CD4-positive, CD25-positive, alpha-beta regulatory T cell (primary cell): ENCODE results near the gene ATP13A5. TPM values are rescaled to one million over a fixed set of nuclear protein-coding genes. Genes with fewer than 3 reads are reported as not detected.

ENCODE experiments used
- ATAC-seq, 2 donors: fragments of 150-1000 bp; cut with Tn5 transposase; one replicate each; pipeline ENCODE4 v1.10.0; 2021; ENCODE audit warnings: low read depth in 2 of 2, moderate number of reproducible peaks in 2 of 2, moderate library complexity in 1 of 2
- DNase-seq, 3 donors: peaks; one replicate each; pipeline versions ENCODE4 v3.0.0 to v3.0.0-alpha.2; 2012 to 2022; ENCODE audit warnings: mixed read lengths in 1 of 3
- H3K27ac ChIP-seq: one replicate; pipeline ENCODE4 v1.7.0; 2013; ENCODE audit warnings: mild to moderate bottlenecking, low read length; ENCODE audit not compliant: insufficient read depth, poor library complexity, severe bottlenecking
- H3K27me3 ChIP-seq: one replicate; pipeline ENCODE4 v1.7.0; 2013; ENCODE audit warnings: low read length; ENCODE audit not compliant: control insufficient read depth, insufficient read depth
- H3K36me3 ChIP-seq: one replicate; pipeline ENCODE4 v1.7.0; 2013; ENCODE audit warnings: mild to moderate bottlenecking, low read length, moderate library complexity; ENCODE audit not compliant: control insufficient read depth, insufficient read depth
- H3K4me1 ChIP-seq: 2 replicates; pipeline ENCODE4 v1.7.0; 2013; ENCODE audit warnings: mild to moderate bottlenecking, low read length; ENCODE audit not compliant: insufficient read depth, control insufficient read depth, poor library complexity, severe bottlenecking
- H3K4me3 ChIP-seq: one replicate; pipeline ENCODE4 v1.7.0; 2013; ENCODE audit warnings: low read depth, mild to moderate bottlenecking, low read length, moderate library complexity
- H3K9me3 ChIP-seq, 2 experiments: 1 replicate in 1 of 2; 2 replicates in 1 of 2; pipeline ENCODE4 v1.7.0; 2013; ENCODE audit warnings: low read length in 2 of 2, mild to moderate bottlenecking in 1 of 2, moderate library complexity in 1 of 2; ENCODE audit not compliant: control insufficient read depth in 2 of 2
- H3K27ac Mint-ChIP-seq, 3 donors: one replicate each; pipeline ENCODE4 v1.8.0; 2020 to 2022; ENCODE audit warnings: mild to moderate bottlenecking in 3 of 3, mixed read lengths in 3 of 3, moderate library complexity in 2 of 3
- H3K27me3 Mint-ChIP-seq: one replicate; pipeline ENCODE4 v1.8.0; 2022; ENCODE audit warnings: mild to moderate bottlenecking, mixed read lengths
- H3K36me3 Mint-ChIP-seq: one replicate; pipeline ENCODE4 v1.8.0; 2020; ENCODE audit warnings: mixed read lengths
- H3K4me1 Mint-ChIP-seq, 4 donors: one replicate each; pipeline ENCODE4 v1.8.0; 2020 to 2022; ENCODE audit warnings: mixed read lengths in 4 of 4, mild to moderate bottlenecking in 1 of 4
- H3K4me3 Mint-ChIP-seq, 4 donors: one replicate each; pipeline ENCODE4 v1.8.0; 2020 to 2022; ENCODE audit warnings: mild to moderate bottlenecking in 4 of 4, mixed read lengths in 4 of 4, moderate library complexity in 3 of 4
- H3K9me3 Mint-ChIP-seq, 7 donors: one replicate each; pipeline ENCODE4 v1.8.0; 2020 to 2022; ENCODE audit warnings: mixed read lengths in 7 of 7, mild to moderate bottlenecking in 3 of 7, moderate library complexity in 2 of 7
- polyA plus RNA-seq, 4 donors: library from polyadenylated mRNA; unstranded; fragments of 300-500 nt; fragmentation: Illumina TruSeq; gene quantifications; one replicate each; pipeline ENCODE4 v1.2.3, GENCODE V29; 2021
- total RNA-seq: library from RNA; stranded (reverse); gene quantifications from one replicate; pipeline ENCODE4 v1.2.3, GENCODE V29; 2022

ATP13A5 gene
- total and polyA plus RNA-seq, 5 donors from 2014 or later = not detected

DNA sequence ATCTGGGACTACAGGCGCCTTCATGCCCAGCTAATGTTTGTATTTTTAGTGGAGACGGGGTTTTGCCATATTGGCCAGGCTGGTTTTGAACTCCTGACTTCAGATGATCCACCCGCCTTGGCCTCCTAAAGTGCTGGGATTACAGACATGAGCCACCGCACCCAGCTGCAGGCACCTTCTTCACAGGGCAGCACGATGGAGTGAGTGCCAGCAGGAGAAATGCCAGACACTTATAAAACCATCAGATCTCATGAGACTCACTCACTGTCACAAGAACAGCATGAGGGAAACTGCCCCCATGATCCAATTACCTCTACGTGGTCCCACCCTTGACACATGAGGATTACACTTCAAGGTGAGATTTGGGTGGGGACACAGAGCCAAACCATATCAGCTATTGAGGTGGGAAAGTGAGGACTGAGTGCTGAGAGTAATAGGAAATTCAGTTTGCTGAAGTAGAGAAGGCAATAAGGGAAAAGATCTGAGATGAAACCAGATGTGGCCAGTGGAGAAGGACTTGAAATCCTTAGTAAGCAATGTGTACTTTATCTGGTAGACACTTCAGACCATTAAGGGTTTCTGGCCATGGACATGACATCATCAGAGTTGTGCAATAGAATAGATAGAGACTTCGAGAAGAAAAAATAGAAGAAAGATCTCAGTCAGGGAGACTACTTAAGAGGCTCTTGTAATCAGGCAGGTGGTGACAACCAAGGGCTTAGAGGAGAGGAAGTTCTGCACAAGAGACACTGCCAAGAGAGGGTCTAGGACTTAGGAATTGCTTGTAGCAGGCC lies 18.1 kb upstream of the ATP13A5 start:
- H3K9me3 Mint-ChIP-seq = peaks cover 0 to 4% (median 2%) of the 10 kb centered on the region in 7 donors
- H3K4me3 Mint-ChIP-seq = no peak overlapping the region
- H3K4me1 Mint-ChIP-seq = no peaks in the 10 kb centered on the region
- Histone ChIP-seq H3K4me3 (no peak overlapping the region), H3K4me1 (no peaks in the 10 kb centered on the region), H3K9me3 (no peaks in the 10 kb centered on the region), H3K27me3 (no peaks in the 10 kb centered on the region), H3K36me3 (no peaks in the 10 kb centered on the region), H3K27ac (no peak overlapping the region)
- no peak overlapping the region for H3K27ac Mint-ChIP-seq
- DNase-seq (no peak), ATAC-seq (no peak)
- H3K36me3 Mint-ChIP-seq = no peaks in the 10 kb centered on the region
- no peaks in the 10 kb centered on the region for H3K27me3 Mint-ChIP-seq

DNA sequence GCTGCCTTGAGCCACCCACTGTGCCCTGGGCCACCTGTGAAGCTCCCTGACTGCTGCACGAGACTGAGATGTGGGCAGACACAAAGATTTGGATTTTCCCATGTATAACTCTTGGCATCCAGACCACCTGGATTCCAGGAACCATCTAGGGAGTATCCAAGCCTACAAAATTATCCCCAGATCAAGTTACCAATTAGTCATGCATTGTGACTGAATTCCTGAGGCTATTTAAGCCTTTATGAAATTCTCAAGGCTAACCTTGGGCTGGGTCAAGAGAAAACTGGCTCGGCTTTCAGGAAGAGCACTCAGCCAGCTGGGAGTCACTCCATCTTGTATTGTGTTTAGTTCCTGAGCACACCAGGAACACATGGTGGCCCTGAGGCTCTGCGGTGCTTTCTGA lies 13.3 kb upstream of the ATP13A5 start:
- H3K36me3 ChIP-seq = no peaks in the 10 kb centered on the region

DNA sequence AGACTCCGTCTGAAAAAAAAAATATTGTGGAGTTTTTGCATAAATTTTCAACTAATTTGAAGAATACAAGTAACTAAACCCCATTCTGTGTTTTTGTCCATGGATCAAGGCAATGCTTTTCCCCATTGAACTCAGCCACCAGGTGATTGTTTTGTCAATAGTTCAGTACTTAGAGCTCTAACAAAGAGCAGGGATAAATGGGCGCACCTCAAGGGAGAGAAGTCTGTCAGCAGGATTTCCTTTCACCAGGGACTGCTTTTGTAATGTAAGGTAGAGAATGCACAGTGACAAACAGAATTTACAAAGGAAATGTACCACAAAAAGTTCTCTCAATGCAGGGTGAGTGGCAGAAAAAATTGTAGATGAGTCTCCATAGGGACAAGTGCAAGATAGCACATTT lies 10.8 kb upstream of the ATP13A5 start:
- H3K4me1 ChIP-seq = no peaks in the 10 kb centered on the region
- H3K36me3 ChIP-seq = no peaks in the 10 kb centered on the region
- no peak overlapping the region for H3K27ac ChIP-seq
- ATAC-seq (no peak), DNase-seq (no peak)
- H3K27me3 Mint-ChIP-seq = no peaks in the 10 kb centered on the region
- peaks cover 0 to 4% (median 0%) of the 10 kb centered on the region in 7 donors for H3K9me3 Mint-ChIP-seq
- no peaks in the 10 kb centered on the region for H3K36me3 Mint-ChIP-seq
- no peaks in the 10 kb centered on the region for H3K4me1 Mint-ChIP-seq
- no peaks in the 10 kb centered on the region for H3K27me3 ChIP-seq
- H3K4me3 ChIP-seq = no peak overlapping the region
- H3K9me3 ChIP-seq = no peaks in the 10 kb centered on the region
- no peak overlapping the region for H3K4me3 Mint-ChIP-seq
- no peak overlapping the region for H3K27ac Mint-ChIP-seq

More for the DNA sequence above, 13.3 kb upstream of the ATP13A5 start:
- Mint-ChIP-seq H3K4me3 (no peak overlapping the region), H3K36me3 (no peaks in the 10 kb centered on the region), H3K27me3 (no peaks in the 10 kb centered on the region), H3K27ac (no peak overlapping the region), H3K9me3 (peaks cover 0 to 4% (median 0%) of the 10 kb centered on the region in 7 donors), H3K4me1 (no peaks in the 10 kb centered on the region)
- ATAC-seq = no peak
- Histone ChIP-seq H3K4me3 (no peak overlapping the region), H3K27me3 (no peaks in the 10 kb centered on the region), H3K9me3 (no peaks in the 10 kb centered on the region), H3K4me1 (no peaks in the 10 kb centered on the region), H3K27ac (no peak overlapping the region)
- no peak for DNase-seq

DNA sequence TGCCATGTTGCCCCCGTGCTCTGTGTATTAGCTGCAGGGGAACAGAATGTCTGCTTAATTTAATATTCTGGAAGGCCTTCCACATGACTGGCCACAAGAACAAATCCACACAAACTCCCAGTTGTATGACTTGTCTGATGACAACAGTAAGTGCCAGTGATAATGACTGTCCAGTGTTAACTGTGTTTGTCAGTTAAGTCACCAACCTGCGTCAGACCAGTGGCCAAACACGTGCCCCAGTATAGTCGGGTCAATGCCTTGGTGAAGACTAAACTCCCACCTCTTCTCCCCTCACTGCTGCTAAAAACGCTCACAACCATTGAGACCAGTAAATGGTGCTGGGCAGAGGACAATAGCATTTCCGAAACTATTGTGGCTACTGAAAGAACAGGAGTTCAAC lies 9.8 kb upstream of the ATP13A5 start:
- H3K36me3 Mint-ChIP-seq = no peaks in the 10 kb centered on the region
- no peak overlapping the region for H3K27ac Mint-ChIP-seq
- DNase-seq = no peak
- H3K4me3 Mint-ChIP-seq = no peak overlapping the region
- Histone ChIP-seq H3K27ac (no peak overlapping the region), H3K27me3 (no peaks in the 10 kb centered on the region), H3K4me1 (no peaks in the 10 kb centered on the region), H3K36me3 (no peaks in the 10 kb centered on the region), H3K9me3 (no peaks in the 10 kb centered on the region), H3K4me3 (no peak overlapping the region)
- H3K9me3 Mint-ChIP-seq = peaks cover 0 to 5% (median 0%) of the 10 kb centered on the region in 7 donors
- H3K27me3 Mint-ChIP-seq = no peaks in the 10 kb centered on the region
- no peaks in the 10 kb centered on the region for H3K4me1 Mint-ChIP-seq
- ATAC-seq = no peak

GRCh38 chr3:193387596-193387995 lies 9.0 kb upstream of the ATP13A5 start:
- H3K9me3 Mint-ChIP-seq = peaks cover 0 to 3% (median 0%) of the 10 kb centered on the region in 7 donors
- ATAC-seq = no peak
- H3K4me1 ChIP-seq = no peaks in the 10 kb centered on the region
- H3K4me1 Mint-ChIP-seq = no peaks in the 10 kb centered on the region
- no peak for DNase-seq
- H3K27me3 ChIP-seq = no peaks in the 10 kb centered on the region
- H3K4me3 ChIP-seq = no peak overlapping the region
- H3K27ac Mint-ChIP-seq = no peak overlapping the region
- H3K36me3 ChIP-seq = no peaks in the 10 kb centered on the region
- H3K4me3 Mint-ChIP-seq = no peak overlapping the region
- H3K27me3 Mint-ChIP-seq = peaks cover 4% of the 10 kb centered on the region
- no peaks in the 10 kb centered on the region for H3K36me3 Mint-ChIP-seq
- no peaks in the 10 kb centered on the region for H3K9me3 ChIP-seq
- no peak overlapping the region for H3K27ac ChIP-seq

GRCh38 chr3:193377591-193377990 lies 962 bp downstream of the ATP13A5 start:
- no peaks in the 10 kb centered on the region for H3K4me1 ChIP-seq
- H3K27ac Mint-ChIP-seq = no peak overlapping the region
- DNase-seq = no peak
- peaks cover 2% of the 10 kb centered on the region for H3K27me3 ChIP-seq
- H3K36me3 ChIP-seq = no peaks in the 10 kb centered on the region
- no peaks in the 10 kb centered on the region for H3K36me3 Mint-ChIP-seq
- peaks cover 0 to 3% (median 0%) of the 10 kb centered on the region in 7 donors for H3K9me3 Mint-ChIP-seq
- no peak overlapping the region for H3K4me3 Mint-ChIP-seq
- no peak overlapping the region for H3K27ac ChIP-seq
- no peak for ATAC-seq
- H3K27me3 Mint-ChIP-seq = peaks cover 14% of the 10 kb centered on the region
- H3K4me3 ChIP-seq = no peak overlapping the region
- no peaks in the 10 kb centered on the region for H3K9me3 ChIP-seq
- peaks cover 0 to 3% (median 1%) of the 10 kb centered on the region in 4 donors for H3K4me1 Mint-ChIP-seq

DNA sequence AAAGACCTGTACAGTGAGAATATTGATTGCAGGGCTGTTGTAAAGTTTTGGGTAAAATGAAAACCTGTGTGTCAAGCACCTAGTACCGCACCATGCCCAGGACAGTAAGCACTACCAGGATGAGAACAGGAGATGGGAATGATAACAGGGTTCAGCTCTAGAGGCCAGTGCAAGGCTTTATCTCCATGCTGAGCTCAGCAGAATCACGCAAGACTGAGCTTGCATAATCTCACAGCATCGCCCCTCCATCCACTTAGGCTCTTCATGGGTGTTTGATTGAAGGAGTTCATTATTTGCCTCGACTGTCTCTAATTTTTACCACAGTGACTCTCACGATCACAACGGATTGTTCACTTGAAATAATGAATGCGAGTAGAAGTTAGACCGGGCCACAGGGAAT lies 2.9 kb downstream of the ATP13A5 start:
- Mint-ChIP-seq H3K27ac (no peak overlapping the region), H3K4me3 (no peak overlapping the region), H3K27me3 (peaks cover 14% of the 10 kb centered on the region), H3K4me1 (peaks cover 0 to 4% (median 1%) of the 10 kb centered on the region in 4 donors), H3K36me3 (no peaks in the 10 kb centered on the region), H3K9me3 (peaks cover 0 to 3% (median 0%) of the 10 kb centered on the region in 7 donors)
- Histone ChIP-seq H3K36me3 (no peaks in the 10 kb centered on the region), H3K4me1 (no peaks in the 10 kb centered on the region), H3K9me3 (no peaks in the 10 kb centered on the region), H3K27ac (no peak overlapping the region), H3K4me3 (no peak overlapping the region), H3K27me3 (peaks cover 5% of the 10 kb centered on the region)
- DNase-seq (no peak), ATAC-seq (no peak)

GRCh38 chr3:193372783-193373182 lies 5.8 kb downstream of the ATP13A5 start:
- ATAC-seq = no peak
- Histone ChIP-seq H3K27me3 (peaks cover 5% of the 10 kb centered on the region), H3K4me3 (no peak overlapping the region), H3K9me3 (no peaks in the 10 kb centered on the region), H3K36me3 (no peaks in the 10 kb centered on the region), H3K4me1 (no peaks in the 10 kb centered on the region), H3K27ac (no peak overlapping the region)
- peaks cover 0 to 3% (median 0%) of the 10 kb centered on the region in 7 donors for H3K9me3 Mint-ChIP-seq
- H3K27me3 Mint-ChIP-seq = peaks cover 10% of the 10 kb centered on the region
- no peak overlapping the region for H3K4me3 Mint-ChIP-seq
- H3K27ac Mint-ChIP-seq = no peak overlapping the region
- no peaks in the 10 kb centered on the region for H3K36me3 Mint-ChIP-seq
- peak in 1 of 3 donors; percentile 28 for DNase-seq
- H3K4me1 Mint-ChIP-seq = peaks cover 0 to 4% (median 1%) of the 10 kb centered on the region in 4 donors
